GM15510 (cell line): ENCODE data around the gene DLX2.

Source experiments
- POLR2A ChIP-seq: IDR thresholded peaks from 3 replicates; pipeline ENCODE4 v1.6.1; 2011; ENCODE audit warnings: borderline replicate concordance; ENCODE audit not compliant: insufficient read length; ENCODE audit errors: extremely low read depth

The DLX2 gene

DNA sequence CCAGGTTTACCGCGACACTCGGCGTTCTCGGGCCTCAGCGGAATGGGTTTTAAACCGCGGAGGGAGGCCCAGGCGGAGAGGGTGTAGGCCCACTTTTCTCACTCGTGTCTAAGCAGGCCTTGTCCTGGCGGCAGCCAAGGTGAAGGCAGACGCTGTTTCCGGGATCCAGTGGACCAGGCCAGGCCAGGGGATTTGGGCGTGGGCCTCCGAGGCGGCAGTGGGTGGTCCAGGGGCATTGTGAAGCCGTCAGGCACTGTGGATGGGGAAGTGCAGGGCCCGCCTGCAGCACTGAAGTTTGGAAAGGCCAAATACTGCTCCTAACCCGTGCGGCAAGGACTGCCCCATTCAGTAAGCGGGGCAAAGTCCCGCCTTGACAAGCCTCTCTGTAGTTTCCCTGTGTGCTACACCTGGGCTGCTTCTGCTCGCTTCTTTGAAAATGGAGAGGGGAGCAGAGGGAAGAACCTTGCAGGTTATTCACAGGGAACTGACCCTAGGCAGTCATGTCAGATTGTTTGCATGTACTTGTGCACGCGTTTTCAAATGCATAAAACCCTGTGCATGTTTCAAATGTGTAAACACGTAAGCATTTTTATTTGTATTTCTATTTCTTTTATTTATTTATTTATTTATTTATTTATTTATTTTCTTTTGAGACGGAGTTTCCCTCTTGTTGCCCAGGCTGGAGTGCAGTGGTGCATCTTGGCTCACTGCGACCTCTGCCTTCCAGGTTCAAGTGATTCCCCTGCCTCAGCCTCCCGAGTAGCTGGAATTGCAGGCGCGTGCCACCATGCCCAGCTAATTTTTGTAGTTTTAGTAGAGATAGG, 7.5 kb upstream of the DLX2 start:
- TF ChIP-seq POLR2A, result no peak

DNA sequence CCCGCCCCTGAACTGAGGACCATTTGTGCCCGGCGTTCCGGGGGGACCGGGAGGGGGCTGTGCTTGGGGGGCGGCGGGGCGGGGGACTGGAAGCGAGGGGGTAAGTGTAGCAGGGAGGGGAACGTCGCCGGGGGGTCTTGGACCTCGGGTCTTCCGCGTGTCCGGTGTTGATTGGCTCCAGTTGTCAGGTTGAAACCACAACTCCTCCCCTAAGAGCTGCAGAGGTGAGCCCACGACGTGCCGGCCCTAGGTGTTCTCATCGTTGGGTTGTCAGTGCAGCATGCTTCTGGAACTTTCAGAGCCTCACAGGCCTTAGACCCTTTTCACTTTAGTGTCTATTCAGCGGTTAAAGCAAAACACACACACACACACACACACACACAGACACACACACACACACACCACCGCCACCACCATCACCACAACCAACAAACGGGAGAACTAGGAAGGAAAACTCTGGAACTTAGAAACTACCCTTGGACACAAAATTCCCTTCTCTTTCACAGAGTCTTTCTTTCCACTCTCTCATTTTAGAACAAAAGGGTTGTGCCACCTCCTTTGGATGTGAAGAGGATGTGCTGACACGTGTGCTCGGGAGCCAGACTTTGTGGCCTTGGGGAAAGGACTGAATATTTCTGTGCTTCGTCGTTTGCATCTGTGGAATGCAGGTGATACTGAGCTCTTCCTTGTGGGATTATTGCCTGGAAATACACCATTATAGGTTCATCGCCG, 6.7 kb upstream of the DLX2 start:
- no peak for TF ChIP-seq POLR2A

DNA sequence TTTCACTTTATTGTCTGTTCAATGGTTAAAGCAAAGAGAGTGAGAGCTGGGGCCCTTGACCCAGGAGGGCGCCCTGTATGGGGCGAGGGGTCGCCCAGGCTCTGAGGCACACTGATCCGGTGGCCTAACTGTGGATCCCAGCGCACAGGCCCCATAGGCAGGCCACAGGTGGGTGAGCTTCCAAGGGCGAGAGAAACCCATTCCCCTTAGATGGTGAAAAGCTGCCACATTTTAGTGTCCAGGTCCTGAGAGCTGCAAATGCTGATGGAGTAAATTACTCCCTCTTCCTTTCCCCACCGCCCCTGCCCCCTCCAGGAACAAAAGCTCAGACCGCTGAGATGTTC, 5.9 kb upstream of the DLX2 start:
- TF ChIP-seq POLR2A, result no peak

DNA sequence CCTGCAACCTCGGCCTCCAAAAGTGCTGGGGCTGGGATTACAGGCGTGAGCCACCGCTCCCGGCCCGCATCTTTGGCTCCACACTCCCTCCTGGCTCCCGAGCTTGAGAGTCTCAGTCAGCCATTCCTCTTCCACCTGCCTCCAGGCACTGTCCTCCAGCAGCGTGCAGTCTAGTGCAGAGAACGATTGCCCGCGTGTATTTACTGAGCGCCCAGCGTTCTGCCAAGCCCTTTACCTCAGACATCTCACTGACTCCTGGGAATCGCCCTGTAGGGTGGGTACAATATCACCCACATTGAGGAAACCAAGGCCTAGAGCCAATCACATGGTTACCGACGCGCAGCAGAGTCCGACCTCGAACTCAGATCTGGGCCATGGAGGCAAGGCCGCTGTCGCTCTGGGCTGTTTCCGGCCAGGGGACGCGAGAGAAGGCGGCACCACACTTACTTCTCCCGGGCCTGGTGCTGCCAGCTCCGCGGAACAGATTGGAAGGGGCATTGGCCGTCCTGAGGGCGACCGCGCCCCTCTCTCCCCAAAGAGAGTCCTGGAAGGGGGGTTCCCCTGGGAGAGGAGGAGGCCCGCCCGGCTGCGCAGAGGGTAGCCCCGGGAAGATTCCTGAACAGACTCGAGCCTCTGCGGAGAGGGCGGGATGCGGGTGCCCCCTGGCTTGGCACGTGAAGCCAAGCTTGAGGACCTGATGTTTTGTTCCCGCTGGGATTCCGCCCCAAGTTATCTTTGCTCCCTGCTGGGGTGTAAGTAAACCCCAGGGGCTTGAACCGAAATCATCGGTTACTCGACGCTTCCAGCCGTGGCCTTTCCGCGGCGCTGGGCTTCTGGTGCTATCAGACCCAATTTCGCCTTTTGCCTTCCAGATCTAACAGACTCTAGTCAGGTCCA, 5.2 kb upstream of the DLX2 start:
- no peak for TF ChIP-seq POLR2A

DNA sequence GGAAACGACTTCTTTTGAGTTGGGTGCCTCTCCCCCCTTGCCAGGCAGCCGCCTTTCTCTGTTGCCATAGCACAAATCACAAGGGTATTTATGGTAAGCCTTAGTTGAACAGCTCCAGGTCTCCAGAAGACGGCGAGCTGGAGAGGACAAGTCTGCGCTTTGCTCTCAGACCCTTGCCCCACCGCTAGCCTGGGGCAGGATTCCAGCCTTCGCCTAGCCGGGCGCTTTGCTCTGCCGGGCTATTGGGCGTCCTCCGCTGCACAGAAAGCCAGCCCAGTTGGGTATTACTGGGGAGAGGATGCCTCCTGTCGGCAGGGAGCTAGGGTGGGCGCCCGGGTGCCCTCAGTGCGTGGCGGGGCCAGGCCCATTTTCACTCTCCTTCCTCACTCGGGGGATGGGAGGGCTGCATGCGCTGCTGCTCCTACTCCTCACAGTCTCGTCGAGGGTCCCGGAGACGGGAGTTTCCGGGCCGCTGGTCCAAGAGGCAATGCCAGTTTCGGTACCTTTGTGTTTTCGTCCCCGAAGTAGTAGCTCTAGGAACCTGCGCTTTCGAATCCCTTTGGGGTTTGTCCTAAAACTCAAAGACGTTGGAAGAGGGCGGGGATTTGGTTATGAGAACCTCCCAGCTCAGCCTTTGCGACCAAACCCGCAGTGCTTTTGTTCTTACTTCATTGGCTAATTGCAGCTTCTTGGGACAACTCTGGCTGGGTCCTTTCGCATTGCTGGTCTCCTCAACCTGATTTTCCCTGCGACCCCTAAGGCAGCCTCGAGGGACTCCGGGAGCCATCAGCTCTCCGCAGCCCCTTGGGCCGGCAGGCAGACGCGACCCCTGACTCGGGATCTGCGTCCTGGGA, 3.6 kb upstream of the DLX2 start:
- TF ChIP-seq POLR2A, result no peak

DNA sequence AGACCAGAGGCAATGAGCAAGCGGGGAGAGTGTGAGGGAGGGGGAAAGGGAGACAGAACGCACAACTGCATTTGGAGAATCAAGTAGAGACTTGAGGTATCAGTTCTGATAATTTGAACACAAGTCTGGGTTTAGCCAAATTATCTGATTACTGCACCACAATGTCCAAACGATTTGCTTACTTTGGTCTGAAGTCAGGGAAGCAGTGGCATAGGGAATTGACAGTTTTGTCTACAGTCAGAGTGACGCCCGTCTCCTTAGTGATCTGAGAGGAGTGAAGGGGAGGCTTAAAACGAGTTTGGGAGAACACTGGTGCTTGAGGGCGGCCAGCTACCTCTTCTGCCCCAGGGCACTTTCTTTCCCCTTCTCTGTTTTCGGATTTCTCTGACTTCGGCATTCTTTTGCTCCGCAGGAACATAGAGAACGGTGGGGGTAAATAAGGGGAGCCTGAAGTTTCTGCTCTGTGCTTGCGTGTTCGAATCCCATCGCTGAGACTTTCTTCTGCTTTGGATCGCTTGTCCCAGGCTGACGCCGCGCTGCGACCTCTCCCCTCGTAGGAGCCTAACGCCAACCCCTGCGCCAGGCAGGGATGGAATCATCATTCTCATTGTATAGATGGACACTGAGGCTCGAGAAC, 2.9 kb upstream of the DLX2 start:
- TF ChIP-seq POLR2A, result no peak

DNA sequence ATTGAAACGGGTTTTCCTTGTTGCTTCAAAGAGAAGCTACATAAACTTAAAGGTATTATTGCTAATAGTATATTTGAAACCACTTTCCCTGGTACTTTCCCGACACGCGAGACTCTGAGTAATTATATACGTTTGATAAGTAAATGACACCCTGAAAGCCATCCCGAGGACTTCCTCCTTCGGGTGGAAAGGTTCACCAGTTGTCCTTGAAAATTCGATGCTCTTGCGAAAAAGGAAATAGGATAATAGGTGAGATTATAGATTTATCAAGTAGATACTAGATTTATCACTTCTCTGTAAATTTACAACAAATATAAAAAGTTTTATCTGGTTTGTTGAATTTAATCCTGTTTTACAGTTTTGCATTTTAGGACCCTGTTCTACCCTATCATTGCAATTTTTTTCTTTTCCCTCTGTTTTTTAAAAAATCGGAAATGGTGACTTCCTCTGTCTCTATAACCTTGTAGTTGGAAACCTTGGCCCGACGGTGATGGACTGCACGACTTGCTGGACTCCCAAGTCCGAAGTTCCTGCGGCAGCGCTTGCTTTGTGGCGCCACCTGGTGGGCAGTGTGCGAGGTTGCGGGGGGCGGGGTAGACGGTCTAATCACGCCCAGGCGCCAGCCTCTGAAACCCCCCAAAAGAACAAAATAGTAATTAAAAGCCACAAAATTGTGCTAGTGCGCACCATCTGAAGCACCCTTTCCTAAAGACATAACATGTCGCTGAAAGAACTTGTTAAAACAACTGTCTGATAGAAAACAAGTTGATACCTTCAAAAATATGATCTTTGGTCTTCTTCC, 972 bp upstream of the DLX2 start:
- TF ChIP-seq POLR2A, result no peak

DNA sequence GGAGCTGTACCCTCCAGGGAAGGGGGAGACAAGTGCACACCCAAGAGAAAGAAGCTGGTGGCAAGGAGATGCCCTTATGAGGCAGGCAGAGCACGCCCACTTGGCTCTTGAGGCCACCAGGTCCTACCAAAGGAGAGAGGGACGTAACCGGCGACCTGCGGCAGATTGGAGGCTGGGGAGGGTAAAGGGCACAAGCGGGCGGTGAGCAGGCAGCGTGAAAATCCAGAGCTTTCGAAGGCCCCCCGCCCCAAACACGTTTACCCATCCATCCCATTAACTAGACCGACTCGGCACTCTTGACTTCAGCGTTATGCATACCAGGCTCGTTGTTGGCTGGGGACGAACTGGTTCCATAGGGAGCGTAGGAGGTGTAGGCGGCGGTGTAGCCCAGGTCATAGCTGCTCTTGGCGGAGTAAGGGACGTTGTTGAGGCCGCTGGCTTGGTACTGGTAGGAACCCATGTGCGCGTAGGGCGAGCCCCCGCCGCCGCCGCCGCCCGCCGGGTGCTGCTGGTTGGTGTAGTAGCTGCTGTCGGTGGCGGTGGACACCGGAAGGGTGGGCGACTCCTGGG, 794 bp downstream of the DLX2 start:
- no peak for TF ChIP-seq POLR2A

DNA sequence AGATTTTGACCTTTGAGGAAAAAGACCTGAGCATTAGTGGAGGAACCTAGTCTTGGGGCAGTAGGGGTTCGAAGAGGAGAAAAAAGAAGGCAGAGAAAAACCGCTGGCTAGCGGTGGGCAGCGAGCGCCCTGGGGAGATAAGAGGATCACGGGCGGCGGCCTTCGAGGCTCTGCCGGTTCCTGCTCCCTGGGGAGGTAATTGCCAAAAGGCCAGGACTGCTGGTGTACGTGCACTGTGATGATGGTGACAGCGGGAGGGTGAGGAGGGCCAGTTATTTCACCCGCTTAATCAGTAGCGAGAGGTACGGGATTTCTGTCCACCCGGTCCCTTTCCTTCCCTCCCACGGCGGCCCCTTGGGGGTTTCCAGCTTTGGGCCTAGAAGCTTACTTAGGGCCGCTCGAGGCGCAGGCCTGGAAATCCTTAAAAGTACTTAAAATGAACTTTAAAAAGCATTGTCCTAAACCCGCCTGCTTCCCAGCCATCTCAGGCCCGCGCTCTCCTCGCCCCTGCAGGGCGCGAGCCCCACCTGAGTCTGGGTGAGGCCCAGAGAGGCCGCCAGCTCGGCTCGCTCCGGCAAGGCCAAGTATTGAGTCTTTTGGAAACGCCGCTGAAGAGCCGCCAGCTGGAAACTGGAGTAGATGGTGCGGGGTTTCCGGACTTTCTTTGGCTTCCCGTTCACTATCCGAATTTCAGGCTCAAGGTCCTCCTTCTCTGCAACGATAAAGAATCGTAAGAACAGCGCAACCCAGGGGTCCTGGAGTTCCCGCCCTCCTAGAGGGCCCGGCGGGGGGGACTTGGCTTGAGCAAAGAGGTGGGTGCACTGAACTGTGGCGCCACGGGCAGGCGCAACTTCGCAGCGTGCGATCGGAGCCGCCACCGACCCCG, 1.5 kb downstream of the DLX2 start:
- TF ChIP-seq POLR2A, result no peak

DNA sequence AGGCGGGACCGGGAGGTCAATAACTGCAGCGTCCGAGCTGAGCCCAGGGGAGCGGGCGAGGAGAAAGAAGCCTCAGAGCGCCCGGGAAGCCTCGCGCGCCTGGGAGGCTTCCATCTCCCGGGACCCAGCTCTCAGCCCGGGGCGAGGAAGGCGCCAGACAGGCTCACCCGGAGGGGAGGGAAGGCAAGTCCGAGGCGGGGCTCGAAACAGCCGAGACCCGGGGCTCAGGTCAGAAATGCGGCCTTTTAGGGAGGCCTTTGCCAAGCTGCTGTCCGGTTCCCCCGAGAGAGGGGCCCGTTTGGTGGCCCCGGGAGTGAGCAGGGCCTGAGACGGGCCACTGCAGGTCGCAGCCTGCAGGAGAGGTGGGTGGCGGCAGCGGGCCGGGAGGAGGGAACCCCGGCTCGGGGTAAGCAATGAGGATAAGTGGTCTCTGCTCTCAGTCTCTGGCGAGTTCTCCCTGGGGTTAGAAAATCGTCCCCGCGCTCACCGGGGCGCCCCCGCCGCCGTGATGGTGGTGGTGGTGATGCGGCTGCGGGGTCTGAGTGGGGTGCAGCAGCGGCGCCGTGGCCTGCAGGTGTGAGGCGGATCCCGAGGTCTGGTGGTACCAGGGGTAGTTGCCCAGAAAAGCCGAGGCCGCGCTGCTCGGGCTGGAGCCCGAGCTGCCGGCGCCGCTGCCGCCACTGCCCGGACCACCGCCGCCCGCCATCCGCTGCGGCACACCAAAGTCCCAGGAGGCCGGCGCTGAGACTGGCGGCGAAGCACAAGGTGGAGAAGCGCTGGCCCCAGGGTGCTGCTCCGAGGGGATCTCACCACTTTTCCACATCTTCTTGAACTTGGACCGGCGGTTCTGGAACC, 2.4 kb downstream of the DLX2 start:
- TF ChIP-seq POLR2A, result no peak
